ENCODE results near the gene TTF2.
"Not testable (repeated sequence)": the region's sequence is repeated elsewhere in the genome, so short reads cannot be mapped to it uniquely, and the experiment has no call there.

Gene TTF2

DNA sequence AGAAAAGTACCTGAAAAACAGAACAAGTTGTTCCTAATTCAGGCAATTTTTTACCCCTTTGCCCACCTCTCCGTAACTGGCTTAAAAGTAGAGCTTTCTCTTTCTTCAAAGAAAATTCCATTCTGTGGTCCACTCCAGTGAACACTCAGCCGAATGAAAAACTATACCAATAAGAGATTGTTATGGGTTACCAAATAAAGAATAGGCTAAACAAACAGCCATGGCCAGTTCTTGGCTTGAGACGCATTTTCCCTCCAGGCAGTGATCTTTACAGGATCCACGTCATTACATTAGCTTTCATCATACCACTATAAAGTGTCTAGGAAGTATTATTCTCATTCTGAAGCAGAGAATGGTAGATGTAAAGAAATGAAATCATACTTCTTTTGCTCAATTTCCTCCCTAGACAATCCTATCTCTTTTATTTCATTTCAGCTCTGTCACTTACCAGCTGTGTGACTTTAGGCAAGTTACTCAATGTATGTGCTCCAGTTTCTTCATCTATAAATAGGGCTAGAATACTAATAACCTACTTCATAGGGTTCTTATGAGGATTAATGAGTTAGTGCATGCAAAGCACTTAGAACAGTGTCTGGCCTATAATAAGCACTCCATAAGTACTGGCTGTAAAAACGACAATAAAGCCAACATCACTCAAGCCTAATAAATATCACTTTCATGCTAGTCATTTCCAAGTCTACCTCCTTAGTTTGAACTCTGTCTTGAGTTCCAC lies 87.9 kb downstream of the TTF2 start:
- DNase-seq = no peak

DNA sequence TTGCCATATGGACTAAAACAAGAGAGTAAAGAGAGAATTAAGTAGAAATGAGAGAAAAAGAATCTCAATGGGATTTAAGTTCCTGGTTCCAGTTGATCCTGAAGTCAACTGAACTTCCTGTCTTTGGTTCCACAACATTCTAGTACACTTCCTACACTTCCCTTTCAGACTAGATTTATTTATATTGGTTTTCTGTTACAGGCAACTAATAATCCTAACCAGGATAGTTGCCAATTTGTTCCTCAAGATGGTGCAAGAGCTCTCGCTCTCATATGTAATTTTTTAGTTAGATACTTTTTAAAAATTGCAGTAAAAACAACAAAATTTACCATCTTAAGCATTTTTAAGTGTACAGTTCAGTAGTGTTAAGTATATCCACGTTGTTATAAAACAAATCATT lies 90.2 kb downstream of the TTF2 start:
- no peak for DNase-seq

DNA sequence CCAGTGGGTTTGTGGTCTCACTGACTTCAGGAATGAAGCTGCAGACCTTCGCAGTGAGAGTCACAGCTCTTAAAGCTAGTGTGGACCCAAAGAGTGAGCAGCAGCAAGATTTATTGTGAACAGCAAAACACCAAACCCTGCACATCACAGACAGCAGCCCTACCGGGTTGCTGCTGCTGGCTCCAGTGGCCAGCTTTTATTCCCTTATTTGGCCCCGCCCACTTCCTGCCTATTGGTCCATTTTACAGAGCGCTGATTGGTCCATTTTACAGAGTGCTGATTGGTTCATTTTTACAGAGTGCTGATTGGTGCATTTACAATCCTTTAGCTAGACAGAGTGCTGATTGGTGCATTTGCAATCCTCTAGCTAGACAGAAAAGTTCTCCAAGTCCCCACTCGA lies 91.2 kb downstream of the TTF2 start:
- not testable (repeated sequence) for DNase-seq

Measured in amygdala (tissue), 56 donors.